Muscle of leg (tissue), 11 donors: ENCODE data around the gene RASSF9. TPM values are rescaled to one million over a fixed set of nuclear protein-coding genes. Genes with fewer than 3 reads are reported as not detected.

Experiments
- DNase-seq: peaks from one replicate; pipeline ENCODE4 v3.0.0; 2013
- H3K27ac ChIP-seq: one replicate; pipeline ENCODE4 v1.5.1; 2013; ENCODE audit warnings: mild to moderate bottlenecking, low read length, control low read depth
- H3K27me3 ChIP-seq: one replicate; pipeline ENCODE4 v1.6.1; 2013; ENCODE audit warnings: low read length; ENCODE audit not compliant: control insufficient read depth, insufficient read depth
- H3K36me3 ChIP-seq: one replicate; pipeline ENCODE4 v1.6.1; 2013; ENCODE audit warnings: low read length; ENCODE audit not compliant: control insufficient read depth, insufficient read depth
- H3K4me1 ChIP-seq: one replicate; pipeline ENCODE4 v1.6.1; 2013; ENCODE audit warnings: low read length; ENCODE audit not compliant: control insufficient read depth, insufficient read depth
- H3K4me3 ChIP-seq: one replicate; pipeline ENCODE4 v1.5.1; 2013; ENCODE audit warnings: low read length, control low read depth
- H3K9me3 ChIP-seq: replicated peaks from 2 replicates; pipeline ENCODE4 v1.6.1; 2013; ENCODE audit warnings: low read depth, low read length; ENCODE audit not compliant: control insufficient read depth
- WGBS: methylation state at CpG from one replicate; pipeline ENCODE4 v1.1.5; 2013; ENCODE audit warnings: missing lambda C conversion rate; ENCODE audit not compliant: insufficient coverage; 5-methylcytosine and 5-hydroxymethylcytosine counted together
- polyA plus RNA-seq, 8 donors: library from polyadenylated mRNA; unstranded; fragments of 120-200 nt; gene quantifications; one replicate each; pipeline versions ENCODE4 v1.2.1 to v1.2.3, GENCODE V29; 2013; ENCODE audit warnings: inconsistent platforms in 1 of 8, low replicate concordance in 1 of 8; ENCODE audit not compliant: insufficient read length in 8 of 8, insufficient read depth in 1 of 8
- total RNA-seq: library from RNA; stranded (reverse); fragments of 120-200 nt; gene quantifications from one replicate; pipeline ENCODE4 v1.2.4, GENCODE V29; 2013

The RASSF9 gene
- total and polyA plus RNA-seq, 9 donors: 1.7 to 3.2 (median 2.5) TPM

GRCh38 chr12:85798122-85798521 is 38.1 kb downstream of the RASSF9 start:
- DNase-seq: no peak
- Histone ChIP-seq H3K27me3 (no peaks in the 10 kb centered on the region), H3K27ac (no peak overlapping the region), H3K4me1 (no peaks in the 10 kb centered on the region), H3K9me3 (no peaks in the 10 kb centered on the region), H3K36me3 (no peaks in the 10 kb centered on the region), H3K4me3 (no peak overlapping the region)
- WGBS: 60% methylated on average over 1 of the region's 2 CpGs

- Histone ChIP-seq H3K27ac (no peak overlapping the region), H3K4me1 (no peaks in the 10 kb centered on the region), H3K36me3 (no peaks in the 10 kb centered on the region), H3K4me3 (no peak overlapping the region), H3K9me3 (no peaks in the 10 kb centered on the region), H3K27me3 (no peaks in the 10 kb centered on the region)
- DNase-seq: no peak
Observed at GRCh38 chr12:85796001-85796400, 40.2 kb downstream of the RASSF9 start.

- 100% methylated on average over 1 of the region's 1 CpG for WGBS
- H3K27me3 ChIP-seq: no peaks in the 10 kb centered on the region
- no peaks in the 10 kb centered on the region for H3K4me1 ChIP-seq
- H3K27ac ChIP-seq: no peak overlapping the region
- no peaks in the 10 kb centered on the region for H3K36me3 ChIP-seq
- H3K9me3 ChIP-seq: no peaks in the 10 kb centered on the region
- no peak overlapping the region for H3K4me3 ChIP-seq
- no peak for DNase-seq
Observed at GRCh38 chr12:85794531-85794930, 41.7 kb downstream of the RASSF9 start.

- no peaks in the 10 kb centered on the region for H3K36me3 ChIP-seq
- WGBS: no CpG with 5 or more reads among the region's 2 CpGs
- H3K27ac ChIP-seq: no peak overlapping the region
- no peaks in the 10 kb centered on the region for H3K27me3 ChIP-seq
- H3K4me1 ChIP-seq: no peaks in the 10 kb centered on the region
- H3K9me3 ChIP-seq: no peaks in the 10 kb centered on the region
- DNase-seq: no peak
- H3K4me3 ChIP-seq: no peak overlapping the region
Observed at GRCh38 chr12:85784096-85784720, 52.0 kb downstream of the RASSF9 start.

GRCh38 chr12:85782711-85783110 is 53.5 kb downstream of the RASSF9 start:
- no peak for DNase-seq

GRCh38 chr12:85781766-85782165 is 54.4 kb downstream of the RASSF9 start:
- H3K4me1 ChIP-seq: no peaks in the 10 kb centered on the region
- H3K27ac ChIP-seq: no peak overlapping the region
- DNase-seq: no peak
- H3K36me3 ChIP-seq: no peaks in the 10 kb centered on the region
- H3K27me3 ChIP-seq: no peaks in the 10 kb centered on the region
- no peak overlapping the region for H3K4me3 ChIP-seq
- H3K9me3 ChIP-seq: no peaks in the 10 kb centered on the region

More at GRCh38 chr12:85782711-85783110, 53.5 kb downstream of the RASSF9 start:
- WGBS: 57% methylated on average over 1 of the region's 1 CpG
- no peaks in the 10 kb centered on the region for H3K9me3 ChIP-seq
- no peak overlapping the region for H3K4me3 ChIP-seq
- no peak overlapping the region for H3K27ac ChIP-seq
- H3K4me1 ChIP-seq: no peaks in the 10 kb centered on the region
- no peaks in the 10 kb centered on the region for H3K27me3 ChIP-seq
- no peaks in the 10 kb centered on the region for H3K36me3 ChIP-seq

GRCh38 chr12:85779768-85780167 is 56.4 kb downstream of the RASSF9 start:
- Histone ChIP-seq H3K36me3 (no peaks in the 10 kb centered on the region), H3K27me3 (no peaks in the 10 kb centered on the region), H3K27ac (no peak overlapping the region), H3K4me3 (no peak overlapping the region), H3K9me3 (no peaks in the 10 kb centered on the region), H3K4me1 (no peaks in the 10 kb centered on the region)
- no CpG with 5 or more reads among the region's 2 CpGs for WGBS
- DNase-seq: no peak

GRCh38 chr12:85775091-85775490 is 61.1 kb downstream of the RASSF9 start:
- no peak for DNase-seq
- Histone ChIP-seq H3K27ac (no peak overlapping the region), H3K9me3 (no peaks in the 10 kb centered on the region), H3K27me3 (no peaks in the 10 kb centered on the region), H3K36me3 (no peaks in the 10 kb centered on the region), H3K4me1 (no peaks in the 10 kb centered on the region), H3K4me3 (no peak overlapping the region)

- H3K4me1 ChIP-seq: no peaks in the 10 kb centered on the region
Observed at GRCh38 chr12:85765453-85765869, 70.7 kb downstream of the RASSF9 start.

GRCh38 chr12:85759623-85760022 is 76.6 kb downstream of the RASSF9 start:
- peaks cover 6% of the 10 kb centered on the region for H3K9me3 ChIP-seq
- 96% methylated on average over 3 of the region's 3 CpGs for WGBS
- H3K27me3 ChIP-seq: no peaks in the 10 kb centered on the region
- no peaks in the 10 kb centered on the region for H3K4me1 ChIP-seq
- no peak overlapping the region for H3K27ac ChIP-seq
- H3K36me3 ChIP-seq: no peaks in the 10 kb centered on the region
- H3K4me3 ChIP-seq: no peak overlapping the region
- DNase-seq: no peak

More at GRCh38 chr12:85765453-85765869, 70.7 kb downstream of the RASSF9 start:
- Histone ChIP-seq H3K36me3 (no peaks in the 10 kb centered on the region), H3K4me3 (no peak overlapping the region), H3K9me3 (no peaks in the 10 kb centered on the region), H3K27me3 (no peaks in the 10 kb centered on the region), H3K27ac (no peak overlapping the region)
- no CpG with 5 or more reads among the region's 2 CpGs for WGBS
- no peak for DNase-seq

GRCh38 chr12:85759091-85759490 is 77.1 kb downstream of the RASSF9 start:
- H3K9me3 ChIP-seq: peaks cover 6% of the 10 kb centered on the region
- DNase-seq: no peak
- H3K36me3 ChIP-seq: no peaks in the 10 kb centered on the region

More at GRCh38 chr12:85759091-85759490, 77.1 kb downstream of the RASSF9 start:
- Histone ChIP-seq H3K27me3 (no peaks in the 10 kb centered on the region), H3K4me1 (no peaks in the 10 kb centered on the region), H3K4me3 (no peak overlapping the region), H3K27ac (no peak overlapping the region)
- 75% methylated on average over 2 of the region's 3 CpGs for WGBS
